Gastroesophageal sphincter (tissue), 3 donors: ENCODE results near the gene CTSE.

Experiments
- CTCF ChIP-seq, 4 experiments: fragments of 200-600 bp in 2 of 4; fragments of 450-650 bp in 2 of 4; sonication (generic) in 1 of 4; IDR thresholded peaks; one replicate each; pipeline ENCODE4 v1.5.1; 2017 to 2019; ENCODE audit warnings: antibody characterized with exemption in 4 of 4, mild to moderate bottlenecking in 2 of 4, moderate library complexity in 2 of 4
- POLR2AphosphoS5 ChIP-seq: sonication (generic); formaldehyde crosslinking; IDR thresholded peaks from one replicate; pipeline ENCODE4 v1.6.1; 2017; ENCODE audit warnings: antibody characterized with exemption

- TF ChIP-seq CTCF (IDR thresholded peaks at IDR 0.05) (no peak), POLR2AphosphoS5 (no peak)
Observed at GRCh38 chr1:206062464-206062863, 38.8 kb upstream of the CTSE start.
